CD4-positive, alpha-beta T cell (primary cell): ENCODE data around the gene LMAN2. TPM values are rescaled to one million over a fixed set of nuclear protein-coding genes. Genes with fewer than 3 reads are reported as not detected.

Experiments used
- ATAC-seq: fragments of 200-7000 bp; cut with Tn5 transposase; one replicate; pipeline ENCODE4 v1.10.0; 2022; ENCODE audit warnings: mild to moderate bottlenecking; ENCODE audit not compliant: poor library complexity
- CTCF ChIA-PET: fragments of 350-600 bp; sonication (Branson Sonifier 250); formaldehyde crosslinking; loops from one replicate; lab custom pipeline; 2021; ENCODE audit warnings: antibody characterized with exemption, inconsistent platforms; lab: Charles Lee
- POLR2A ChIA-PET: fragments of 350-600 bp; sonication (Branson Sonifier 250); formaldehyde crosslinking; loops from one replicate; lab custom pipeline; 2021; ENCODE audit warnings: antibody characterized with exemption, inconsistent platforms; lab: Charles Lee
- DNase-seq, 14 experiments: peaks; one replicate each; pipeline ENCODE4 v3.0.0-alpha.2; 2013 to 2020; ENCODE audit warnings: mixed read lengths in 2 of 14
- H3K27ac ChIP-seq, 2 donors: one replicate each; pipeline versions ENCODE4 v1.5.1 to v1.7.0; 2013; ENCODE audit warnings: low read length in 2 of 2, low read depth in 1 of 2, mild to moderate bottlenecking in 1 of 2
- H3K27me3 ChIP-seq, 2 experiments: 1 replicate in 1 of 2; 2 replicates in 1 of 2; pipeline versions ENCODE4 v1.6.1 to v1.7.0; 2013; ENCODE audit warnings: low read length in 2 of 2, control low read depth in 1 of 2, mild to moderate bottlenecking in 1 of 2, moderate library complexity in 1 of 2; ENCODE audit not compliant: insufficient read depth in 2 of 2, control insufficient read depth in 1 of 2
- H3K36me3 ChIP-seq: one replicate; pipeline ENCODE4 v1.6.1; 2013; ENCODE audit warnings: low read length, control low read depth; ENCODE audit not compliant: insufficient read depth
- H3K4me1 ChIP-seq: one replicate; pipeline ENCODE4 v1.6.1; 2013; ENCODE audit warnings: low read length, control low read depth; ENCODE audit not compliant: insufficient read depth
- H3K4me3 ChIP-seq: one replicate; pipeline ENCODE4 v1.5.1; 2013; ENCODE audit warnings: mild to moderate bottlenecking, low read length, moderate library complexity
- H3K9me3 ChIP-seq, 2 experiments: 1 replicate in 1 of 2; 2 replicates in 1 of 2; pipeline versions ENCODE4 v1.6.1 to v1.7.0; 2013; ENCODE audit warnings: low read length in 2 of 2, mild to moderate bottlenecking in 2 of 2, control low read depth in 1 of 2, moderate library complexity in 1 of 2; ENCODE audit not compliant: control insufficient read depth in 1 of 2, insufficient read depth in 1 of 2
- H3K27ac Mint-ChIP-seq: one replicate; pipeline ENCODE4 v1.8.0; 2020; ENCODE audit warnings: mixed read lengths
- H3K27me3 Mint-ChIP-seq: one replicate; pipeline ENCODE4 v1.8.0; 2021; ENCODE audit warnings: mixed read lengths
- H3K36me3 Mint-ChIP-seq: one replicate; pipeline ENCODE4 v1.8.0; 2021; ENCODE audit warnings: low read depth, mixed read lengths
- H3K4me1 Mint-ChIP-seq: one replicate; pipeline ENCODE4 v1.8.0; 2021; ENCODE audit warnings: low read depth, mixed read lengths
- H3K4me3 Mint-ChIP-seq: one replicate; pipeline ENCODE4 v1.8.0; 2020; ENCODE audit warnings: mild to moderate bottlenecking, mixed read lengths
- H3K9me3 Mint-ChIP-seq: one replicate; pipeline ENCODE4 v1.8.0; 2020; ENCODE audit warnings: mixed read lengths
- CTCF ChIP-seq: fragments of 200-600 bp; IDR thresholded peaks from one replicate; pipeline ENCODE4 v1.8.0; 2022; ENCODE audit warnings: antibody characterized with exemption, mild to moderate bottlenecking
- intact Hi-C, 2 experiments: fragments of 100-400 bp; cut with DNase I in 1 of 2; cut with micrococcal nuclease in 1 of 2; formaldehyde crosslinking; loops; one replicate each; pipeline versions ENCODE4 v1.15.1 to v1.9.0; 2023 to 2025; cut with DNase I, micrococcal nuclease
- total RNA-seq, 174 experiments: library from RNA in 2 of 174; stranded (reverse) in 2 of 174; gene quantifications; one replicate each; pipeline ENCODE4 v1.2.3 and lab custom pipeline; 2021 to 2026

Gene LMAN2
- total RNA-seq, 2 experiments from 2014 or later = 54.5 to 55.6 TPM

- Histone ChIP-seq H3K36me3 (peaks cover 88% of the 10 kb centered on the region), H3K4me1 (peaks cover 6% of the 10 kb centered on the region), H3K27me3 (no peaks in the 10 kb centered on the region), H3K27ac (no peak overlapping the region), H3K4me3 (no peak overlapping the region), H3K9me3 (no peaks in the 10 kb centered on the region)
- no peak for TF ChIP-seq CTCF
- POLR2A ChIA-PET = no interaction called here
- no peak for DNase-seq
- H3K4me3 Mint-ChIP-seq = no peak overlapping the region
- peaks cover 75% of the 10 kb centered on the region for H3K36me3 Mint-ChIP-seq
- H3K27me3 Mint-ChIP-seq = no peaks in the 10 kb centered on the region
- intact Hi-C loops = no loop called here
- no peaks in the 10 kb centered on the region for H3K9me3 Mint-ChIP-seq
- H3K27ac Mint-ChIP-seq = no peak overlapping the region
- CTCF ChIA-PET = no interaction called here
- peaks cover 18% of the 10 kb centered on the region for H3K4me1 Mint-ChIP-seq
- ATAC-seq = no peak
Measured at GRCh38 chr5:177338251-177339106, 13.0 kb downstream of the LMAN2 start.

- no peaks in the 10 kb centered on the region for H3K27me3 Mint-ChIP-seq
- H3K4me3 Mint-ChIP-seq = no peak overlapping the region
- no peaks in the 10 kb centered on the region for H3K27me3 ChIP-seq
- peak overlapping the region; percentile 12 for H3K27ac Mint-ChIP-seq
- intact Hi-C loops = no loop called here
- CTCF ChIA-PET = interaction anchor here (1.0 kb wide), 1 partner anchor 11 kb away, joined by 3 read pairs; no protein-coding TSS in a partner anchor
- DNase-seq (no peak), ATAC-seq (no peak)
- H3K36me3 ChIP-seq = peaks cover 89% of the 10 kb centered on the region
- peaks cover 14% of the 10 kb centered on the region for H3K4me1 Mint-ChIP-seq
- peaks cover 6% of the 10 kb centered on the region for H3K4me1 ChIP-seq
- no peaks in the 10 kb centered on the region for H3K9me3 ChIP-seq
- no peak overlapping the region for H3K27ac ChIP-seq
- POLR2A ChIA-PET = no interaction called here
- no peak overlapping the region for H3K4me3 ChIP-seq
- peaks cover 77% of the 10 kb centered on the region for H3K36me3 Mint-ChIP-seq
- no peaks in the 10 kb centered on the region for H3K9me3 Mint-ChIP-seq
- TF ChIP-seq CTCF = no peak
Measured at GRCh38 chr5:177336603-177337494, 14.6 kb downstream of the LMAN2 start.

GRCh38 chr5:177336112-177336511, 15.4 kb downstream of the LMAN2 start:
- Mint-ChIP-seq H3K36me3 (peaks cover 77% of the 10 kb centered on the region), H3K27ac (peak overlapping the region; percentile 12), H3K4me3 (no peak overlapping the region), H3K4me1 (peaks cover 10% of the 10 kb centered on the region), H3K27me3 (no peaks in the 10 kb centered on the region), H3K9me3 (no peaks in the 10 kb centered on the region)
- TF ChIP-seq CTCF = no peak
- Histone ChIP-seq H3K9me3 (no peaks in the 10 kb centered on the region), H3K27me3 (no peaks in the 10 kb centered on the region), H3K4me3 (no peak overlapping the region), H3K27ac (no peak overlapping the region), H3K4me1 (peaks cover 6% of the 10 kb centered on the region), H3K36me3 (peaks cover 89% of the 10 kb centered on the region)
- CTCF ChIA-PET = interaction anchor here (1.0 kb wide), 1 partner anchor 11 kb away, joined by 3 read pairs; no protein-coding TSS in a partner anchor
- intact Hi-C loops = no loop called here
- peak; percentile 74 for ATAC-seq
- peak in 2 of 14 experiments; percentile 47 to 54 for DNase-seq
- POLR2A ChIA-PET = no interaction called here
